H9 (cell line): ENCODE data around the gene RBM22. TPM values are rescaled to one million over a fixed set of nuclear protein-coding genes. Genes with fewer than 3 reads are reported as not detected.

Experiments
- DNase-seq: peaks from one replicate; pipeline ENCODE4 v3.0.0-alpha.2; 2017
- H2AFZ ChIP-seq: one replicate; pipeline ENCODE4 v1.6.1; 2013; ENCODE audit warnings: mild to moderate bottlenecking, low read length, control low read depth, moderate library complexity
- H2AK5ac ChIP-seq: 2 replicates; pipeline ENCODE4 v1.6.1; 2013; ENCODE audit warnings: low read length, control low read depth, mixed read lengths; ENCODE audit not compliant: insufficient read length
- H2BK120ac ChIP-seq: one replicate; pipeline ENCODE4 v1.6.1; 2013; ENCODE audit warnings: low read depth, mild to moderate bottlenecking, low read length, control low read depth, inconsistent platforms; ENCODE audit not compliant: poor library complexity, severe bottlenecking
- H2BK12ac ChIP-seq: 2 replicates; pipeline ENCODE4 v1.6.1; 2013; ENCODE audit warnings: low read length, control low read depth, mixed read lengths, low read depth; ENCODE audit not compliant: insufficient read length
- H2BK15ac ChIP-seq: 2 replicates; pipeline ENCODE4 v1.6.1; 2013; ENCODE audit warnings: low read depth, low read length, control low read depth
- H2BK20ac ChIP-seq: one replicate; pipeline ENCODE4 v1.6.1; 2013; ENCODE audit warnings: low read depth, mild to moderate bottlenecking, low read length, control low read depth, inconsistent platforms; ENCODE audit not compliant: poor library complexity, severe bottlenecking
- H2BK5ac ChIP-seq: 2 replicates; pipeline ENCODE4 v1.6.1; 2013; ENCODE audit warnings: low read length, control low read depth, mixed read lengths; ENCODE audit not compliant: insufficient read length
- H3K14ac ChIP-seq: 2 replicates; pipeline ENCODE4 v1.6.1; 2013; ENCODE audit warnings: low read length, control low read depth; ENCODE audit not compliant: insufficient read depth
- H3K18ac ChIP-seq: 2 replicates; pipeline ENCODE4 v1.6.1; 2013; ENCODE audit warnings: low read depth, mild to moderate bottlenecking, mixed read lengths, low read length, control low read depth; ENCODE audit not compliant: insufficient read length
- H3K23ac ChIP-seq: 2 replicates; pipeline ENCODE4 v1.6.1; 2013; ENCODE audit warnings: low read length, control low read depth, mixed read lengths, low read depth; ENCODE audit not compliant: insufficient read length
- H3K23me2 ChIP-seq: 2 replicates; pipeline ENCODE4 v1.6.1; 2013; ENCODE audit warnings: low read depth, mild to moderate bottlenecking, mixed read lengths, low read length, control low read depth; ENCODE audit not compliant: insufficient read length, poor library complexity, severe bottlenecking
- H3K27ac ChIP-seq: 2 replicates; pipeline ENCODE4 v1.5.1; 2013; ENCODE audit warnings: low read length, control low read depth, mixed read lengths, low read depth; ENCODE audit not compliant: insufficient read length
- H3K27me3 ChIP-seq: 2 replicates; pipeline ENCODE4 v1.6.1; 2013; ENCODE audit warnings: low read length, control low read depth, inconsistent platforms; ENCODE audit not compliant: insufficient read depth
- H3K4ac ChIP-seq: 2 replicates; pipeline ENCODE4 v1.6.1; 2013; ENCODE audit warnings: low read depth, mild to moderate bottlenecking, control low read depth, inconsistent platforms, low read length, moderate library complexity
- H3K4me1 ChIP-seq: 2 replicates; pipeline ENCODE4 v1.6.1; 2013; ENCODE audit warnings: low read length, control low read depth, inconsistent platforms; ENCODE audit not compliant: insufficient read depth
- H3K4me2 ChIP-seq: 2 replicates; pipeline ENCODE4 v1.6.1; 2013; ENCODE audit warnings: low read length, control low read depth, mixed read lengths; ENCODE audit not compliant: insufficient read length, insufficient read depth
- H3K56ac ChIP-seq: 2 replicates; pipeline ENCODE4 v1.6.1; 2013; ENCODE audit warnings: low read depth, mild to moderate bottlenecking, mixed read lengths, low read length, control low read depth; ENCODE audit not compliant: insufficient read length
- H3K79me1 ChIP-seq: 2 replicates; pipeline ENCODE4 v1.6.1; 2013; ENCODE audit warnings: low read depth, mild to moderate bottlenecking, moderate library complexity, low read length, control low read depth, inconsistent platforms; ENCODE audit not compliant: insufficient read depth, poor library complexity, severe bottlenecking
- H3K79me2 ChIP-seq: 2 replicates; pipeline ENCODE4 v1.6.1; 2013; ENCODE audit warnings: low read length, control low read depth, inconsistent platforms; ENCODE audit not compliant: insufficient read depth
- H3K9ac ChIP-seq: 2 replicates; pipeline ENCODE4 v1.6.1; 2013; ENCODE audit warnings: low read length, control low read depth, mixed read lengths; ENCODE audit not compliant: insufficient read length; ENCODE audit errors: extremely low read depth
- H3K9me3 ChIP-seq: one replicate; pipeline ENCODE4 v1.6.1; 2013; ENCODE audit warnings: low read depth, low read length, inconsistent platforms; ENCODE audit not compliant: control insufficient read depth
- H3T11ph ChIP-seq: one replicate; pipeline ENCODE4 v1.6.1; 2013; ENCODE audit warnings: mild to moderate bottlenecking, low read length, control low read depth, inconsistent platforms
- H4K20me1 ChIP-seq: one replicate; pipeline ENCODE4 v1.6.1; 2013; ENCODE audit not compliant: control insufficient read depth, insufficient read length, insufficient read depth
- H4K5ac ChIP-seq: 2 replicates; pipeline ENCODE4 v1.6.1; 2013; ENCODE audit warnings: low read depth, mild to moderate bottlenecking, mixed read lengths, low read length, control low read depth; ENCODE audit not compliant: insufficient read length
- H4K8ac ChIP-seq: replicated peaks from 2 replicates; pipeline ENCODE4 v1.6.1; 2013; ENCODE audit warnings: low read length, control low read depth, mixed read lengths, low read depth; ENCODE audit not compliant: insufficient read length
- H4K91ac ChIP-seq: 2 replicates; pipeline ENCODE4 v1.6.1; 2013; ENCODE audit warnings: low read depth, mild to moderate bottlenecking, moderate library complexity, mixed read lengths, low read length, control low read depth; ENCODE audit not compliant: insufficient read length
- H3K27ac Mint-ChIP-seq, 3 experiments: 2 replicates in 2 of 3; 3 replicates in 1 of 3; pipeline ENCODE4 v1.8.0; 2020 to 2021; ENCODE audit warnings: mixed read lengths in 3 of 3, mild to moderate bottlenecking in 1 of 3, moderate library complexity in 1 of 3
- H3K27me3 Mint-ChIP-seq: 2 replicates; pipeline ENCODE4 v1.8.0; 2021; ENCODE audit warnings: low read depth, mild to moderate bottlenecking, moderate library complexity, mixed read lengths
- H3K36me3 Mint-ChIP-seq, 3 experiments: 2 replicates in 2 of 3; 3 replicates in 1 of 3; pipeline ENCODE4 v1.8.0; 2020 to 2021; ENCODE audit warnings: low read depth in 3 of 3, mixed read lengths in 3 of 3; ENCODE audit not compliant: insufficient read depth in 1 of 3
- H3K4me1 Mint-ChIP-seq, 2 experiments: 2 replicates each; pipeline ENCODE4 v1.8.0; 2020; ENCODE audit warnings: mixed read lengths in 2 of 2
- H3K4me3 Mint-ChIP-seq, 2 experiments: 2 replicates in 1 of 2; 3 replicates in 1 of 2; pipeline ENCODE4 v1.8.0; 2020 to 2021; ENCODE audit warnings: mild to moderate bottlenecking in 2 of 2, mixed read lengths in 2 of 2, moderate library complexity in 1 of 2
- H3K9me3 Mint-ChIP-seq, 2 experiments: 2 replicates in 1 of 2; 3 replicates in 1 of 2; pipeline ENCODE4 v1.8.0; 2020; ENCODE audit warnings: mild to moderate bottlenecking in 2 of 2, mixed read lengths in 2 of 2, moderate library complexity in 1 of 2
- CTCF ChIP-seq: fragments of 200-600 bp; sonication (generic); conservative IDR thresholded peaks from 3 replicates; pipeline ENCODE4 v1.8.0; 2021; ENCODE audit warnings: antibody characterized with exemption, mild to moderate bottlenecking
- WGBS: extraction: QIAGEN DNeasy Blood & Tissue Kit; methylation state at CpG from one replicate; pipeline ENCODE4 v1.1.7; 2013; ENCODE audit warnings: missing lambda C conversion rate, low lambda C conversion rate, mixed read lengths; ENCODE audit not compliant: insufficient read length; ENCODE audit errors: extremely low coverage; 5-methylcytosine and 5-hydroxymethylcytosine counted together
- total RNA-seq: library from RNA; stranded (reverse); gene quantifications from 2 replicates; pipeline ENCODE4 v1.2.1, GENCODE V29; 2021

RBM22 gene
- total RNA-seq, 1 experiment from 2014 or later: 47.0 TPM

GRCh38 chr5:150731669-150732242 is 30.9 kb upstream of the RBM22 start:
- Histone ChIP-seq H2AFZ (no peak overlapping the region), H3K14ac (no peak overlapping the region), H3K9me3 (no peaks in the 10 kb centered on the region), H4K8ac (no peak overlapping the region), H2BK20ac (no peak overlapping the region), H4K91ac (no peak overlapping the region), H3K23ac (no peak overlapping the region), H2BK120ac (no peak overlapping the region), H3K79me2 (peaks cover 3% of the 10 kb centered on the region; the same call in 1 of the 2 replicates), H4K5ac (no peak overlapping the region), H3K4ac (no peak overlapping the region), H3K9ac (no peak overlapping the region), H3K27ac (no peak overlapping the region), H3K23me2 (no peaks in the 10 kb centered on the region), H2AK5ac (no peak overlapping the region), H3K79me1 (peaks cover 4% of the 10 kb centered on the region), H3K4me1 (no peaks in the 10 kb centered on the region), H3K56ac (no peak overlapping the region), H3K27me3 (no peaks in the 10 kb centered on the region), H2BK12ac (no peak overlapping the region), H4K20me1 (no peaks in the 10 kb centered on the region), H3K18ac (no peak overlapping the region), H2BK5ac (no peak overlapping the region), H3T11ph (no peak overlapping the region), H3K4me2 (no peak overlapping the region), H2BK15ac (no peak overlapping the region)
- H3K27ac Mint-ChIP-seq: no peak overlapping the region
- DNase-seq: no peak
- no peak overlapping the region for H3K4me3 Mint-ChIP-seq
- H3K9me3 Mint-ChIP-seq: peaks cover 8 to 10% of the 10 kb centered on the region in 2 experiments; a peak in 3 of 5 replicates
- peaks cover 6 to 10% of the 10 kb centered on the region in 2 experiments for H3K4me1 Mint-ChIP-seq
- TF ChIP-seq CTCF: no peak
- no CpG with 5 or more reads among the region's 6 CpGs for WGBS
- H3K27me3 Mint-ChIP-seq: no peaks in the 10 kb centered on the region
- H3K36me3 Mint-ChIP-seq: peaks cover 39 to 66% (median 62%) of the 10 kb centered on the region in 3 experiments
